Subcutaneous adipose tissue (tissue), 4 donors: ENCODE data around the gene BSND. TPM values are rescaled to one million over a fixed set of nuclear protein-coding genes. Genes with fewer than 3 reads are reported as not detected.

Experiments
- CTCF ChIP-seq: fragments of 450-650 bp; IDR thresholded peaks from one replicate; pipeline ENCODE4 v1.5.1; 2016; ENCODE audit warnings: low read depth, mild to moderate bottlenecking, control low read depth, antibody characterized with exemption, moderate library complexity
- total RNA-seq, 4 donors: library from RNA; depleted of rRNA; stranded (reverse); fragments of >200 nt; gene quantifications; one replicate each; pipeline ENCODE4 v1.1.0, GENCODE V29; 2016

The BSND gene
- total RNA-seq, 4 donors from 2014 or later: not detected

DNA sequence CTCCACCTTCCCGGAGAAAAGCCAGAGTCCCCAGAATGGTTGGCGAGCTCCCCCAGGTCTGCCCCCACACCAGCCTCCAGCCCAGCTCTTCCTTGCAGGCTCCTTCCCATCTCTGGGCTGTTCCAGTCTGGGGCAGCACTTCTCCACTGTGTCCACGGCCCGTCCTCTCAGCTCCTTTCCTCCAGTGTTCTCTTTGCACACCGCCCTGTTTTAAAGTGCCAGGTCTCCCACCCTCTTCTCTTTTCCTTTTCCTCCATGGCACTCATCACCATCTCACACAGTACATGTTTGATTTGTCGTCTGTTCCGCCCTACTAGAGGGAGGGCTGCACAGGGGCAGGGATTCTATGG lies 34.5 kb downstream of the BSND start:
- TF ChIP-seq CTCF: no peak

DNA sequence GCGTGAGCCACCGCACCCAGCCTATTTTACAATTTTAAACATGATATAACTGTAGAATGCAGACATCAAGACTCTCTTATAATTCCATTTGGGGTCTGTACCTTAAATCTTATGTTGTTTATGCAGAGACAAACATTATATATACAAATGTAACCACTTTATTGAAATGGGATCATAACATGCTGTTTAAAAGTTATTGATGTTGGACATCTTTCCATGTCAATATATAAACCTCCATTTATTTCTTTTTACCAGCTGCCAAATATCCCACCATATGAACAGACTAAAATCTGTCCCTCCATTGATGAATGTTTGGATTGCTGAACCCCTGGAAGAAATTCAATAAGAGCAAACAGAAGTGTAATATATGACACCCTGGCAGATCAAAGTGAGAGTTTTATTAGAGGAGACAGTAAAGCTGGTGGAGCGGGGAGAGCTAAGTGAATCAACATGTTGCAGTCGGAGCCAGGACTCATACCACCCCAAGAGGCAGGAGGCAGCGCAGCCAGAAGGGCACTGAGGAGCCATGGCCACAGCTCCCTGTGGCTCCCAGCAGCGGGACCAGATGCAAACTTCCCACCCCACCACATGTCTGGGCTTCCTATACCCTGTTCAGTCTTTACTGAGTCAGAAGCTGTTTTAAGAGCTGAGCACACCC lies 35.9 kb downstream of the BSND start:
- no peak for TF ChIP-seq CTCF

GRCh38 chr1:55035904-55036303 lies 37.2 kb downstream of the BSND start:
- TF ChIP-seq CTCF: no peak

DNA sequence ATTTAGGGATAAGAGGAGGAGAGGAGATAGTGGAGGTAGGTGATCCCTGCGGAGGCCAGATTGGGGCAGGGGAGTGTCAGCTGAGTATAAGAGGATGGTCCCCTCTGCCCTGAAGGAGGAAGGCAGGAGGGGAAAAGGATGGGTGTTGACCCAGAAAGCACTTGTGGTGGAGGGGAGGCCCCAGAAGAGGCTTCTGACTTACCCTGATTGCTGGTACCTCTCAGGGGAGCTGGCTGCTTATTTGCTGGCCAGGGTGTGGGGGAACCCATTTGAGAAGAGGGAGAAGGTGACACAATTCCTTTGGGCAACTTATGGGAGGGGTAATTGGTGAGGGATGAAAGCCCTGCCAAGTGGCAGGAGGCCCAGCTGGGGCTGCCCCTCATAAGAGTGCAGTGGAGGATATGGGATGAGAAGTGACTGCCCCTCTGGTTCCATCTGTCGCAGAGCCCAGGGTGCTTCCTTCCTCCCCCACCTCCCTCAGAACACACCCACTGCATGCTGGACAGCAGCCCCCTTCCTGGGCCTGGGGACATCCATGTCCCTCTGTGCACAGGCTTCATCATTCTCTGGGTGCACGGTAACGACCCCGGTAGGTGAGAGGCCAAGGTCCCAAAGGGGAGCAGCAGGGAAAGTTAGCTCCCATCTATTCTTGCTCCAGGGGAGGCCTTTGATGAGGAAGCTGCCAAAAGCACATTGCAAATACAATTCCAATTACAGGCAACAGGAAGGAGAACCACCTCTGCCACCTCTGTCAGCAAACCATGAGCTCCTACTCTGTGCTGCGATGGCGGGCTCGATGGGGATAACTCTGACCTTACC lies 39.2 kb downstream of the BSND start:
- no peak for TF ChIP-seq CTCF

- TF ChIP-seq CTCF: no peak
Measured at GRCh38 chr1:55038552-55038838, 39.8 kb downstream of the BSND start.

- TF ChIP-seq CTCF: no peak
Measured at GRCh38 chr1:55038974-55039341, 40.2 kb downstream of the BSND start.

DNA sequence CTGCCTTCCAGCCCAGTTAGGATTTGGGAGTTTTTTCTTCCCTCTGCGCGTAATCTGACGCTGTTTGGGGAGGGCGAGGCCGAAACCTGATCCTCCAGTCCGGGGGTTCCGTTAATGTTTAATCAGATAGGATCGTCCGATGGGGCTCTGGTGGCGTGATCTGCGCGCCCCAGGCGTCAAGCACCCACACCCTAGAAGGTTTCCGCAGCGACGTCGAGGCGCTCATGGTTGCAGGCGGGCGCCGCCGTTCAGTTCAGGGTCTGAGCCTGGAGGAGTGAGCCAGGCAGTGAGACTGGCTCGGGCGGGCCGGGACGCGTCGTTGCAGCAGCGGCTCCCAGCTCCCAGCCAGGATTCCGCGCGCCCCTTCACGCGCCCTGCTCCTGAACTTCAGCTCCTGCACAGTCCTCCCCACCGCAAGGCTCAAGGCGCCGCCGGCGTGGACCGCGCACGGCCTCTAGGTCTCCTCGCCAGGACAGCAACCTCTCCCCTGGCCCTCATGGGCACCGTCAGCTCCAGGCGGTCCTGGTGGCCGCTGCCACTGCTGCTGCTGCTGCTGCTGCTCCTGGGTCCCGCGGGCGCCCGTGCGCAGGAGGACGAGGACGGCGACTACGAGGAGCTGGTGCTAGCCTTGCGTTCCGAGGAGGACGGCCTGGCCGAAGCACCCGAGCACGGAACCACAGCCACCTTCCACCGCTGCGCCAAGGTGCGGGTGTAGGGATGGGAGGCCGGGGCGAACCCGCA lies 40.8 kb downstream of the BSND start, which contains the start of gene PCSK9:
Gene PCSK9 (plus strand): TSS at position 207 of the 741 bp plus-strand sequence. CDS start 290 bp downstream, at position 497.
- no peak for TF ChIP-seq CTCF
